Measurements from ENCODE around the gene DNAH10. TPM values are rescaled to one million over a fixed set of nuclear protein-coding genes. Genes with fewer than 3 reads are reported as not detected.

The DNAH10 gene
- total and polyA plus RNA-seq, 2 of the 13 experiments (the other 11 are each of a cell fraction or from before 2014, with no cell fraction given), result 0.01 to 0.02 TPM

DNA sequence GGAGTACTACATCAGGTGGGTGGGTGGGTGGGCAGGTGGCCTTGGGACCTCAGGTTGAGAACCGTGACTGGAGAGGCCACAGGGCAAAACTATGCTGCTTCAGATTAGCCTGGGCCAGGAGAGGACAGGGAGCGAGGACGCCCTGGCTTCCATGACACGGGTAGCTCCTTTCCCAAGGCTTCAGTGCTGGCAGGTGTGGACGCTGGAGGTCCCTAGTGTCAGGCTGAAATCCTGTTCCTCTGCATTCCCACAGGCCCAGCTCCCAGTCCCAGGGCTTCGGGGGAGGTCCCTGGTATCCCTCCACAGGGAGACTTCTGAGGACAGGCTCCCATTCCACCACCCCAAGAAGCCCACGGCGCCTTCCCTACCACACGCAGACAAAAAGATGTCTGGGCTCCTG lies 178.9 kb downstream of the DNAH10 start:
- ATAC-seq, result no peak
- no peaks in the 10 kb centered on the region for H3K27me3 ChIP-seq (ENCODE audit: control insufficient read depth in 1 of 2, insufficient read depth in 2 of 2, low read length in 2 of 2)
- no peak overlapping the region for H2AFZ ChIP-seq (ENCODE audit: low read length)
- POLR2A ChIA-PET, result no interaction called here
- no peak overlapping the region for H3K4me2 ChIP-seq (ENCODE audit: low read depth, low read length)
- no peak for DNase-seq (ENCODE audit: low spot score)
- H3K9ac ChIP-seq (ENCODE audit: insufficient read depth, low read depth, low read length), result no peak overlapping the region
- H3K27ac ChIP-seq (ENCODE audit: extremely low read length, insufficient read depth, low read length), result no peak overlapping the region
- WGBS (ENCODE audit: low lambda C conversion rate), result 92% methylated on average over 8 of the region's 9 CpGs
- H3K9me3 ChIP-seq (ENCODE audit: low read length), result no peaks in the 10 kb centered on the region
- peaks cover 0 to 5% of the 10 kb centered on the region in 2 experiments; a peak in 1 of 5 replicates for H3K36me3 ChIP-seq (replicated peaks in 1 of 2; ENCODE audit: control insufficient read depth in 1 of 2, insufficient read depth in 2 of 2, low read length in 2 of 2)
- no peaks in the 10 kb centered on the region for H3K4me1 ChIP-seq (ENCODE audit: insufficient read depth, low read length)
- in situ Hi-C loops (cut with HindIII; ENCODE audit: extremely low pct_ligation_motif_present, low pct_unique_long_range_greater_than_20kb) (no loop called here), intact Hi-C loops (cut with micrococcal nuclease; ENCODE audit: unreplicated experiment) (no loop called here)
- H4K20me1 ChIP-seq (ENCODE audit: insufficient read depth, low read length), result no peaks in the 10 kb centered on the region
- no peak for FAIRE-seq
- no peak overlapping the region for H3K4me3 ChIP-seq (replicated peaks in 1 of 3; ENCODE audit: insufficient read depth in 1 of 3, low read depth in 2 of 3, low read length in 3 of 3)
- BruUV-seq (replicated peaks), result no TSS peak
- no peaks in the 10 kb centered on the region for H3K79me2 ChIP-seq (ENCODE audit: insufficient read depth, low read length)
- CTCF ChIA-PET (ENCODE audit: low intra/inter-chr PET ratio, low total read pairs), result no interaction called here
- TF ChIP-seq, protein P1, sequence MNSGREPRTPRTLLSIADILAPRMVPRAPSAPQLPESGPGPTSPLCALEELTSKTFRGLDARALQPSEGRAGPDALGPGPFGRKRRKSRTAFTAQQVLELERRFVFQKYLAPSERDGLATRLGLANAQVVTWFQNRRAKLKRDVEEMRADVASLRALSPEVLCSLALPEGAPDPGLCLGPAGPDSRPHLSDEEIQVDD (CRISPR knock-in tag; IDR thresholded peaks at IDR 0.05; ENCODE audit: borderline replicate concordance), result no peak
- TF ChIP-seq, protein P2, sequence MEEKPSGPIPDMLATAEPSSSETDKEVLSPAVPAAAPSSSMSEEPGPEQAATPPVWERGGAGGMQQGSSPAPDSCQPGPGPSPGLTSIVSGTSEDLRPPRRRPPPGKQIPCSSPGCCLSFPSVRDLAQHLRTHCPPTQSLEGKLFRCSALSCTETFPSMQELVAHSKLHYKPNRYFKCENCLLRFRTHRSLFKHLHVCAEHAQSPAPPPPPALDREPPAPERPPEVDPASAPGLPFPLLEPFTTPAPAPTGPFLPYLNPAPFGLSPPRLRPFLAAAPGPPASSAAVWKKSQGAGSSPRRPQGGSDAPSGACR (CRISPR knock-in tag; IDR thresholded peaks at IDR 0.05), result no peak
- TF ChIP-seq KLF6 (CRISPR knock-in tag; IDR thresholded peaks at IDR 0.05) (no peak), ZNF749 (CRISPR knock-in tag; IDR thresholded peaks at IDR 0.05; ENCODE audit: borderline replicate concordance) (no peak), RAD21 (CRISPR knock-in tag; IDR thresholded peaks at IDR 0.05) (no peak), ESRRA (CRISPR knock-in tag; IDR thresholded peaks at IDR 0.05; ENCODE audit: low read depth) (no peak), ZNF383 (CRISPR knock-in tag; IDR thresholded peaks at IDR 0.05; ENCODE audit: borderline replicate concordance) (no peak), ZNF207 (IDR thresholded peaks at IDR 0.05; ENCODE audit: borderline replicate concordance) (no peak), FOXJ3 (CRISPR knock-in tag; IDR thresholded peaks at IDR 0.05; ENCODE audit: borderline replicate concordance) (no peak), ZNF652 (CRISPR knock-in tag; IDR thresholded peaks at IDR 0.05; ENCODE audit: borderline replicate concordance, low read depth) (no peak)
- TF ChIP-seq, protein P3, sequence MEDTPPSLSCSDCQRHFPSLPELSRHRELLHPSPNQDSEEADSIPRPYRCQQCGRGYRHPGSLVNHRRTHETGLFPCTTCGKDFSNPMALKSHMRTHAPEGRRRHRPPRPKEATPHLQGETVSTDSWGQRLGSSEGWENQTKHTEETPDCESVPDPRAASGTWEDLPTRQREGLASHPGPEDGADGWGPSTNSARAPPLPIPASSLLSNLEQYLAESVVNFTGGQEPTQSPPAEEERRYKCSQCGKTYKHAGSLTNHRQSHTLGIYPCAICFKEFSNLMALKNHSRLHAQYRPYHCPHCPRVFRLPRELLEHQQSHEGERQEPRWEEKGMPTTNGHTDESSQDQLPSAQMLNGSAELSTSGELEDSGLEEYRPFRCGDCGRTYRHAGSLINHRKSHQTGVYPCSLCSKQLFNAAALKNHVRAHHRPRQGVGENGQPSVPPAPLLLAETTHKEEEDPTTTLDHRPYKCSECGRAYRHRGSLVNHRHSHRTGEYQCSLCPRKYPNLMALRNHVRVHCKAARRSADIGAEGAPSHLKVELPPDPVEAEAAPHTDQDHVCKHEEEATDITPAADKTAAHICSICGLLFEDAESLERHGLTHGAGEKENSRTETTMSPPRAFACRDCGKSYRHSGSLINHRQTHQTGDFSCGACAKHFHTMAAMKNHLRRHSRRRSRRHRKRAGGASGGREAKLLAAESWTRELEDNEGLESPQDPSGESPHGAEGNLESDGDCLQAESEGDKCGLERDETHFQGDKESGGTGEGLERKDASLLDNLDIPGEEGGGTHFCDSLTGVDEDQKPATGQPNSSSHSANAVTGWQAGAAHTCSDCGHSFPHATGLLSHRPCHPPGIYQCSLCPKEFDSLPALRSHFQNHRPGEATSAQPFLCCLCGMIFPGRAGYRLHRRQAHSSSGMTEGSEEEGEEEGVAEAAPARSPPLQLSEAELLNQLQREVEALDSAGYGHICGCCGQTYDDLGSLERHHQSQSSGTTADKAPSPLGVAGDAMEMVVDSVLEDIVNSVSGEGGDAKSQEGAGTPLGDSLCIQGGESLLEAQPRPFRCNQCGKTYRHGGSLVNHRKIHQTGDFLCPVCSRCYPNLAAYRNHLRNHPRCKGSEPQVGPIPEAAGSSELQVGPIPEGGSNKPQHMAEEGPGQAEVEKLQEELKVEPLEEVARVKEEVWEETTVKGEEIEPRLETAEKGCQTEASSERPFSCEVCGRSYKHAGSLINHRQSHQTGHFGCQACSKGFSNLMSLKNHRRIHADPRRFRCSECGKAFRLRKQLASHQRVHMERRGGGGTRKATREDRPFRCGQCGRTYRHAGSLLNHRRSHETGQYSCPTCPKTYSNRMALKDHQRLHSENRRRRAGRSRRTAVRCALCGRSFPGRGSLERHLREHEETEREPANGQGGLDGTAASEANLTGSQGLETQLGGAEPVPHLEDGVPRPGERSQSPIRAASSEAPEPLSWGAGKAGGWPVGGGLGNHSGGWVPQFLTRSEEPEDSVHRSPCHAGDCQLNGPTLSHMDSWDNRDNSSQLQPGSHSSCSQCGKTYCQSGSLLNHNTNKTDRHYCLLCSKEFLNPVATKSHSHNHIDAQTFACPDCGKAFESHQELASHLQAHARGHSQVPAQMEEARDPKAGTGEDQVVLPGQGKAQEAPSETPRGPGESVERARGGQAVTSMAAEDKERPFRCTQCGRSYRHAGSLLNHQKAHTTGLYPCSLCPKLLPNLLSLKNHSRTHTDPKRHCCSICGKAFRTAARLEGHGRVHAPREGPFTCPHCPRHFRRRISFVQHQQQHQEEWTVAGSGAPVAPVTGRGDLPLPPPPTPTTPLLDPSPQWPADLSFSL (CRISPR knock-in tag; IDR thresholded peaks at IDR 0.05), result no peak
- TF ChIP-seq, protein P4, sequence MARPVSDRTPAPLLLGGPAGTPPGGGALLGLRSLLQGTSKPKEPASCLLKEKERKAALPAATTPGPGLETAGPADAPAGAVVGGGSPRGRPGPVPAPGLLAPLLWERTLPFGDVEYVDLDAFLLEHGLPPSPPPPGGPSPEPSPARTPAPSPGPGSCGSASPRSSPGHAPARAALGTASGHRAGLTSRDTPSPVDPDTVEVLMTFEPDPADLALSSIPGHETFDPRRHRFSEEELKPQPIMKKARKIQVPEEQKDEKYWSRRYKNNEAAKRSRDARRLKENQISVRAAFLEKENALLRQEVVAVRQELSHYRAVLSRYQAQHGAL (CRISPR knock-in tag; IDR thresholded peaks at IDR 0.05; ENCODE audit: not compliant biosample characterization), result no peak
- TF ChIP-seq, protein P5, sequence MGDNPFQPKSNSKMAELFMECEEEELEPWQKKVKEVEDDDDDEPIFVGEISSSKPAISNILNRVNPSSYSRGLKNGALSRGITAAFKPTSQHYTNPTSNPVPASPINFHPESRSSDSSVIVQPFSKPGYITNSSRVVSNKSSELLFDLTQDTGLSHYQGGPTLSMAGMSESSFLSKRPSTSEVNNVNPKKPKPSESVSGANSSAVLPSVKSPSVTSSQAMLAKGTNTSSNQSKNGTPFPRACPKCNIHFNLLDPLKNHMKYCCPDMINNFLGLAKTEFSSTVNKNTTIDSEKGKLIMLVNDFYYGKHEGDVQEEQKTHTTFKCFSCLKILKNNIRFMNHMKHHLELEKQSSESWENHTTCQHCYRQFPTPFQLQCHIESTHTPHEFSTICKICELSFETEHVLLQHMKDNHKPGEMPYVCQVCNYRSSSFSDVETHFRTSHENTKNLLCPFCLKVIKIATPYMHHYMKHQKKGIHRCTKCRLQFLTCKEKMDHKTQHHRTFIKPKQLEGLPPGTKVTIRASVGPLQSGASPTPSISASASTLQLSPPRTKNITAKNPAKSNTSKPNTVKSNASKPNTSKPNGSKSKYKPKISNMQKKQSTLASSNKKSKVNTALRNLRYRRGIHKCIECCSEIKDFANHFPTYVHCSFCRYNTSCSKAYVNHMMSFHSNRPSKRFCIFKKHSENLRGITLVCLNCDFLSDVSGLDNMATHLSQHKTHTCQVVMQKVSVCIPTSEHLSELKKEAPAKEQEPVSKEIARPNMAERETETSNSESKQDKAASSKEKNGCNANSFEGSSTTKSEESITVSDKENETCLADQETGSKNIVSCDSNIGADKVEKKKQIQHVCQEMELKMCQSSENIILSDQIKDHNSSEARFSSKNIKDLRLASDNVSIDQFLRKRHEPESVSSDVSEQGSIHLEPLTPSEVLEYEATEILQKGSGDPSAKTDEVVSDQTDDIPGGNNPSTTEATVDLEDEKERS (CRISPR knock-in tag; IDR thresholded peaks at IDR 0.05), result no peak
